NCI-H524 (cell line): Measurements from ENCODE around the gene APLN.
A peak's percentile ranks its signal among the peaks of the same experiment; 100 is the strongest.

Experiments used
- DNase-seq, 2 experiments: peaks; one replicate each; lab custom pipeline; 2025; lab: John Stamatoyannopoulos, UW

APLN gene

GRCh38 chrX:129654652-129655546 lies at the start of gene APLN:
APLN (minus strand) TSS chrX:129654956; CDS start chrX:129654630, 326 bp downstream.
- DNase-seq: peak; percentile 16 to 52

- DNase-seq: no peak
Observed at GRCh38 chrX:129704491-129704890, 49.7 kb upstream of the APLN start.

- no peak for DNase-seq
Observed at GRCh38 chrX:129701624-129702069, 46.9 kb upstream of the APLN start.

- DNase-seq: no peak
Observed at GRCh38 chrX:129700536-129700935, 45.8 kb upstream of the APLN start.

GRCh38 chrX:129698150-129698549 lies 43.4 kb upstream of the APLN start:
- DNase-seq: no peak

GRCh38 chrX:129697204-129697829 lies 42.6 kb upstream of the APLN start:
- no peak for DNase-seq

- no peak for DNase-seq
Observed at GRCh38 chrX:129696463-129697155, 41.9 kb upstream of the APLN start.

GRCh38 chrX:129695937-129696336 lies 41.2 kb upstream of the APLN start:
- DNase-seq: no peak

- no peak for DNase-seq
Observed at GRCh38 chrX:129695535-129695934, 40.8 kb upstream of the APLN start.

GRCh38 chrX:129694805-129695204 lies 40.0 kb upstream of the APLN start:
- DNase-seq: no peak

- DNase-seq: no peak
Observed at GRCh38 chrX:129693354-129693753, 38.6 kb upstream of the APLN start.

- no peak for DNase-seq
Observed at GRCh38 chrX:129690435-129690834, 35.7 kb upstream of the APLN start.

- DNase-seq: no peak
Observed at GRCh38 chrX:129689796-129690195, 35.0 kb upstream of the APLN start.

- no peak for DNase-seq
Observed at GRCh38 chrX:129688097-129688496, 33.3 kb upstream of the APLN start.

- no peak for DNase-seq
Observed at GRCh38 chrX:129686422-129686948, 31.7 kb upstream of the APLN start.

GRCh38 chrX:129682979-129683378 lies 28.2 kb upstream of the APLN start:
- peak in 1 of 2 experiments; percentile 18 for DNase-seq

- DNase-seq: peak; percentile 16 to 76
Observed at GRCh38 chrX:129679901-129680300, 25.1 kb upstream of the APLN start.

- DNase-seq: peak in 1 of 2 experiments; percentile 2
Observed at GRCh38 chrX:129678614-129679195, 23.9 kb upstream of the APLN start.

GRCh38 chrX:129667412-129667811 lies 12.7 kb upstream of the APLN start:
- DNase-seq: no peak

- no peak for DNase-seq
Observed at GRCh38 chrX:129665916-129666644, 11.3 kb upstream of the APLN start.

GRCh38 chrX:129663171-129663570 lies 8.4 kb upstream of the APLN start:
- DNase-seq: no peak
